Measurements from ENCODE around the gene THEM5.

DNA sequence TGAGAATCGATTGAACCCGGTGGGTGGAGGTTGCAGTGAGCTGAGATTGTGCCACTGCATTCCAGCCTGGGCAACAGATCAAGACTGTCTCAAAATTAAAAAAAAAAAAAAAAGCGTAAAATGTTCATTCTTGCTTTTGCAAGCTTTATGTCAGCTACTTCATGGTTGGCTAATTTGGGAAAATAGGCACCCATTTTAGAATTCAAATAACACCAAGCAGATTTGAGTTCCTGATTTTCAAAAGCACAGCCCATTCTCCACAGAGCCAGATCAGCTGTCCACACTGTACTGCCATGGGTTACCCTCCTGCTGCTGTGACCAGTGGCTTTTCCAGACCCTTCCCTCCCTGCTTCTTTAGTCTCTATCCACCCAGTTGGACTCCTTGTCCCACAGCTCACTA, 4.4 kb downstream of the THEM5 start:
- TF ChIP-seq, protein P1, sequence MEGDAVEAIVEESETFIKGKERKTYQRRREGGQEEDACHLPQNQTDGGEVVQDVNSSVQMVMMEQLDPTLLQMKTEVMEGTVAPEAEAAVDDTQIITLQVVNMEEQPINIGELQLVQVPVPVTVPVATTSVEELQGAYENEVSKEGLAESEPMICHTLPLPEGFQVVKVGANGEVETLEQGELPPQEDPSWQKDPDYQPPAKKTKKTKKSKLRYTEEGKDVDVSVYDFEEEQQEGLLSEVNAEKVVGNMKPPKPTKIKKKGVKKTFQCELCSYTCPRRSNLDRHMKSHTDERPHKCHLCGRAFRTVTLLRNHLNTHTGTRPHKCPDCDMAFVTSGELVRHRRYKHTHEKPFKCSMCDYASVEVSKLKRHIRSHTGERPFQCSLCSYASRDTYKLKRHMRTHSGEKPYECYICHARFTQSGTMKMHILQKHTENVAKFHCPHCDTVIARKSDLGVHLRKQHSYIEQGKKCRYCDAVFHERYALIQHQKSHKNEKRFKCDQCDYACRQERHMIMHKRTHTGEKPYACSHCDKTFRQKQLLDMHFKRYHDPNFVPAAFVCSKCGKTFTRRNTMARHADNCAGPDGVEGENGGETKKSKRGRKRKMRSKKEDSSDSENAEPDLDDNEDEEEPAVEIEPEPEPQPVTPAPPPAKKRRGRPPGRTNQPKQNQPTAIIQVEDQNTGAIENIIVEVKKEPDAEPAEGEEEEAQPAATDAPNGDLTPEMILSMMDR (IDR thresholded peaks at IDR 0.05), result no peak
- no peak for TF ChIP-seq POLR2A (IDR thresholded peaks at IDR 0.05)

All from right lobe of liver (tissue), 4 donors.